GM12864 (cell line): ENCODE results near the gene SEC16B.

Experiments
- DNase-seq: peaks from one replicate; pipeline ENCODE4 v3.0.0-alpha.2; 2011; ENCODE audit warnings: low read depth
- H3K4me3 ChIP-seq: 2 replicates; pipeline ENCODE4 v1.5.1; 2011; ENCODE audit warnings: mild to moderate bottlenecking, low read depth, low read length, control low read depth
- TF ChIP-seq, protein P1 (sequence below): IDR thresholded peaks from 2 replicates; pipeline ENCODE4 v1.5.1; 2011; ENCODE audit warnings: low read depth, mild to moderate bottlenecking, moderate library complexity, low read length, control low read depth, inconsistent platforms; ENCODE audit errors: missing control alignments

The SEC16B gene

DNA sequence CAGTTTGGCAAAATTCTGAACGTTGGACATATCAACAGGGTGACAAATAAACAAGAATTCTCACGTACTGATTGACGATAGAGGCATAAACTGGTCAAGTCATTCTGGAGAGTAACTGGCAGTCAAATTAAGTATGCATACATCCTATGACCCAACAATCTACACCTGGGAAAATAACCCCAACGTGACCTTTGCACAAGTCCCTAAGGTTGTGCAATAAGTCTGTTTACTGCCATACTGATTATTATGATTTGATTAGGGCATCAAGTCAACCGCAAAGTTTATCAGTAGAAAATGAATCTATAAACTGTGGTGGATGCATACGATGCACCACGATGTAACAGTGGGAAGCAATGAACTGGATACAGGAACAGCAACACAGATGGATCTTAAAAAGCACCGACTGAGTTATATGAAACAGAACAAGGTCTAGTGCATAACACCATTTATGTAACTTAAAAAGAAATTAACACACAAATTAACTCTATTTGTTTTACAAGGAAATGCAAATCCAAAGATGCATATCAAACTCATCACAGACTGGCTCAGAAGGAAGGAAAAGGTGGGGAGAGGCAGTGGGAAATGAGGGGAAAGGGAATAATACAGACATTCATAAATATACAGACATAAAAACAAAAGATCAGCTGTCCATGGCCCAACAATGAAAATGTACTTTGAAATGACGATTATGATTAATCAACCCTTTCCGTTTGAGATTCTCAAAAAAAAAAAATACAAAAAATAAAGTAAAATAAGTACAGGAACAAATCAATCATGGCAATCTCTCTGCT lies 41.0 kb upstream of the SEC16B start:
- DNase-seq, result no peak

DNA sequence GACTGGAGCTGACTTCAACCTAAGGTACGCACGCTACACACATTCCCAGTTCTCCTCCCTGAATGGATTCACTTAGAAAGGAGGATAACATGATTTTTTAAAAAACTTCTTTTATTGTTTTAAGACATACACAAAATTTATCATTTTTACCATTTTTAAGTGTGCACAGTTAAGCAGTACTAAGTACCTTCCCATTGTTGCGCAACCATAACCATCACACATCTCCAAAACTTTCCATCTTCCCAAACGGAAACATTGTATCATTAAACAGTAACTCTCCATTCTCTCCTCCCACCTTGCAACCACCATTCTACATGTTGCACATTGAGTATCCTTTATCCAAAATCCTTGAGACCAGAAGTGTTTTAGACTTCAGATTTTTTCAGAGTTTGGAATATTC lies 36.2 kb upstream of the SEC16B start:
- no peak overlapping the region for H3K4me3 ChIP-seq
- DNase-seq, result no peak
- TF ChIP-seq, protein P1, sequence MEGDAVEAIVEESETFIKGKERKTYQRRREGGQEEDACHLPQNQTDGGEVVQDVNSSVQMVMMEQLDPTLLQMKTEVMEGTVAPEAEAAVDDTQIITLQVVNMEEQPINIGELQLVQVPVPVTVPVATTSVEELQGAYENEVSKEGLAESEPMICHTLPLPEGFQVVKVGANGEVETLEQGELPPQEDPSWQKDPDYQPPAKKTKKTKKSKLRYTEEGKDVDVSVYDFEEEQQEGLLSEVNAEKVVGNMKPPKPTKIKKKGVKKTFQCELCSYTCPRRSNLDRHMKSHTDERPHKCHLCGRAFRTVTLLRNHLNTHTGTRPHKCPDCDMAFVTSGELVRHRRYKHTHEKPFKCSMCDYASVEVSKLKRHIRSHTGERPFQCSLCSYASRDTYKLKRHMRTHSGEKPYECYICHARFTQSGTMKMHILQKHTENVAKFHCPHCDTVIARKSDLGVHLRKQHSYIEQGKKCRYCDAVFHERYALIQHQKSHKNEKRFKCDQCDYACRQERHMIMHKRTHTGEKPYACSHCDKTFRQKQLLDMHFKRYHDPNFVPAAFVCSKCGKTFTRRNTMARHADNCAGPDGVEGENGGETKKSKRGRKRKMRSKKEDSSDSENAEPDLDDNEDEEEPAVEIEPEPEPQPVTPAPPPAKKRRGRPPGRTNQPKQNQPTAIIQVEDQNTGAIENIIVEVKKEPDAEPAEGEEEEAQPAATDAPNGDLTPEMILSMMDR, result no peak

More for the DNA sequence above, 41.0 kb upstream of the SEC16B start:
- TF ChIP-seq, protein P1, result no peak
- no peak overlapping the region for H3K4me3 ChIP-seq

DNA sequence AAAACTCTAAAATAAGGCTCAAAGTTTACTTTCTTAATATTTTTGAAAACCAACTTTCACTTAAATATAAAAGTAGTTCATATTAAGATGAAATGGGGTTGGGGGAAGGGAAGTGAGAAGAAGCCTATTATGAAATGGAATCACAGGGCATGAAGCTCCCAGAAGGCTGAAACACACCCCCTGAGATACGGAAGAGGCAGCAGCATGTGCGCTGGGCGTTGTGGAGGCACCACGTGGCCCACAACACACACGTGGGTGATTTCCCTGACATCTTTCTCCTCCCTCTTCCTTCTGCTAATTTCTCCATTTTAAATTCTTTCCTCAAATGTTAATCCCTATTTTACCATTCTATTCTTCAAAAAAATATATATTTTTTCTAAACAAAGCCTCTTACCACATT lies 35.6 kb upstream of the SEC16B start:
- TF ChIP-seq, protein P1, result no peak
- no peak for DNase-seq
- no peak overlapping the region for H3K4me3 ChIP-seq

DNA sequence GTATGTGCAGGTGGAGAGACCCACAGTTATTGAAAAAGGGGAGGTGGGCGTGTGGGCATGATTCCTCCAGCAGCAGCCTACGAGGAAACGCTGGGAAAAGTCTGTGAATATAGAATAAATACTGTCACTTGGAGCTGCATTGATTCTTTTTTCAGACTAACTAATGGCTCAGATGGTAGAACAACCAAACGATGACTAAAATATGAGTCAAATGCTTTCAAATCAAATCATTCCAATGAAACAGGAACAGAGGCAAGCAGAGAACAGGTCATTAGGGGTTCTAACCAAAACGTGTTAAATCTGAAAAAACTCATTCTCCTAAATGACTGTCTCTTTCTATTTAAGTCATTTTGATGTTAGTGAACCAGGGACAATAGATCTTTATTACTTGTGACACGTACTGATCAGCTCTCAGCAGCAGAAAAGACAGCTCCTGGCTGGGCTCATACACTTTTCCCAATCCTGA lies 35.1 kb upstream of the SEC16B start:
- DNase-seq, result no peak
- H3K4me3 ChIP-seq, result no peak overlapping the region
- TF ChIP-seq, protein P1, result no peak

DNA sequence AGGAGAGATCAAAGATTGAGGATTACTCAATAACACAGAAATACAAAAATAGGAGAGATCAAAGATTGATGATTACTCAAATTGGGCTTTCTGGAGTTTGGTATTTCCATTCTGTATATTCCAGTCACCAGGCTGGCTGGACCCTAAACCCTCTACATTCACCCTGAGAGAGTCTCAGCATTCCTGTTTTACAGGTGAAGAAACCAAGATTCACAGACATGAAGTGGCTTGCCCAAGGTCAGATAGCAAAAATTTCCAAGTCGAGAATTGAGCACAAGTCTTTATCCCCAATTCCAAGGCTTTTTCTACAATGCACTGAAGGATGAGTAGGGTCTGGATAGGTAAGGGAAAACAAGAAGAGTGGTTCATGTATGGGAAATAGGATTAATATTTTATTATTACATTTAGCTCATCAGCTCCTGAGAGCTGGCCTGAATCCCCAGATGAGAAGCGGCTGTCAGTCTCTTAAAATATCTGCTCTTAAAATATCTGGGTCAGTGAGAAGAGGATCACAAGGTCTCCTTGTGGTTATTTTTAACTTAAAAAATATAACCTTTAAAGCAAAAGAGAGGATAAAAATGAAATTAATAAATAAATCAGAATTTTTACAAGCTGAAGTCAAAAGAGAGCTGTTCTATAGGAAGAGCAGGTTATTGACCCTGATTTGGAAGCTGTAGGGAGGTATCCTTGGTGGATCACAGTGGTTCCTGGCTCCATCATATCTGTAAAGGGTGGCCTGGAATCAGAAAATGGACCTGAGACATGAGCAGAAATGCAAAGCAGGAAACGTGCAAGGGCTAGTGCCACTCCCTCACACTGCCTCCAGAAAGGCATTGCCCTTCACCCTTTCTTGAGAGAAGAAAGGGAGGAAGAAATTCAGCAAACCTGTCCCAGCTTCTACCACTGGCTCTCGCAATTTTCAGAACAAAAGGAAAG lies 29.1 kb upstream of the SEC16B start:
- no peak for DNase-seq
- TF ChIP-seq, protein P1, result no peak

DNA sequence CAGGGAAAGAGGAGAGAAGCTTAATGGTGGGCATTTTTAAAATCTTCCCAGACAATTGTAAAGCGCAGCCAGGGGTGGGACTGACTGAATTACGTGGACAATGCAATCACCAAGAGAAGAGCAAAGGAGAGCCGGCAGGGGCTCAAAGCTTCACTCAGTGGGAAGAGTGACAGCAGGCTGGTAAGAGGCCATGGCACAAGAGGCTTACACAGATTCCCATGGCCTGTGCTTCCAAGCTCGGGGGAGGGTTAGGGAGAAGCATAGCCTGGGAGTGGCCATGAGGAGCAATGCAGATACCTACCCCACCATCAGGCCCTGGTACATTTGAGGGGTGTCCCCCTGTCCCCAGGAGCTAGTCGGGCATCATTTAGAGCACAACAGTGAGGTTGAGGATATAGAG lies 27.1 kb upstream of the SEC16B start:
- H3K4me3 ChIP-seq, result no peak overlapping the region
- DNase-seq, result no peak
- TF ChIP-seq, protein P1, result no peak

More for the DNA sequence above, 29.1 kb upstream of the SEC16B start:
- no peak overlapping the region for H3K4me3 ChIP-seq
